ENCODE data around the gene DNM3. TPM values are rescaled to one million over a fixed set of nuclear protein-coding genes. Genes with fewer than 3 reads are reported as not detected.
A peak's percentile ranks its signal among the peaks of the same experiment; 100 is the strongest.

The DNM3 gene
- total and polyA plus RNA-seq, 10 of the 15 experiments (the other 5 are each of a cell fraction or from before 2014, with no cell fraction given): 0.03 to 1.5 (median 0.08) TPM; not detected in 3

DNA sequence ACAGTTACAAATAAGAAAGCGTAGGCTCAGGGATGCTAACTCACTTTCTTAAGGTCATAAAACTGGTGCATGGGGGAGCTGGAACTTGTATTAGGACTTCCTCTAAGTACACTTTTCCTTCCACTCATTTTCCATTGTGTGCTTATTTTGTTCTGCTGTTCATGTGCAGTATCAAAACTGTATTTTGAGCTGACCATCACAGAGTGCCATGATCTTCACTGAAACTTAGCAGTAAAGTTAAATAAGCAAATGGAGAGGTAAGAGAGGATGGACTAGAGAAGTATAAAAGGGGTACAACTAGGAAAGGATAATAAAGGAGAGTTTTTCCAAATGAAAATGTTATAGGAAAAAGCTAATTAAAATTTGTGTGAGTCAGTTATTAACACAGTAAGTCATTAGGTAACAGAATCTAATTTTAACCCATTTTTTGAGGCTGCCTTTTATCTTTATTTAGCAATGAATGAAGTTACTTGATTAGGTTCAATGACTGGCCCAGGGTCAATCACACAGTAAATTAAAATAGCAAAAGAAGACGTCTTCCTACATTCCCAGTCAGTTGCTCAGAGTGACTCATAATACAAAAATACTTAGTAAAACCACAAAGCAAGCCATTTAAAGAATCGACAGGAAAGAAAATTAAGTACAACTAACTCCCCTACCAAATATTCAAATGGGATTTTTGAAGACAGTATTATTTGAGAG is 413.4 kb downstream of the DNM3 start:
- in situ Hi-C loops (cut with MboI): no loop called here
- 32% methylated on average over 3 of the region's 3 CpGs for WGBS (ENCODE audit: insufficient coverage, insufficient replicate concordance, low lambda C conversion rate, missing lambda C conversion rate)

More for the DNA sequence above, 413.4 kb downstream of the DNM3 start:
- FAIRE-seq (peak; percentile 47), DNase-seq (ENCODE audit: low read depth, low spot score) (no peak), ATAC-seq (peak; percentile 51)
- Histone ChIP-seq H3K4me1 (ENCODE audit: control insufficient read depth, insufficient read depth, low read length) (peaks cover 8% of the 10 kb centered on the region; the same call in 1 of the 2 replicates), H4K20me1 (ENCODE audit: control insufficient read depth, insufficient read depth) (no peaks in the 10 kb centered on the region), H3K27me3 (replicated peaks in 1 of 2; ENCODE audit: control insufficient read depth in 2 of 2, insufficient read depth in 2 of 2, low read length in 1 of 2) (no peaks in the 10 kb centered on the region), H3K79me2 (ENCODE audit: control insufficient read depth, insufficient read depth, low read length) (no peaks in the 10 kb centered on the region), H3K27ac (ENCODE audit: control insufficient read depth, insufficient read depth) (no peak overlapping the region), H3K9me3 (replicated peaks; ENCODE audit: control insufficient read depth, insufficient read depth, low read length) (no peaks in the 10 kb centered on the region; the same call in 2 of the 3 replicates), H3K4me2 (ENCODE audit: control insufficient read depth, insufficient read depth) (no peak overlapping the region), H3K9ac (ENCODE audit: control insufficient read depth, insufficient read depth, low read length) (no peak overlapping the region), H3K4me3 (no peak overlapping the region), H2AFZ (ENCODE audit: control insufficient read depth, low read depth, low read length) (peak overlapping the region; percentile 46; the same call in 1 of the 2 replicates), H3K36me3 (ENCODE audit: control insufficient read depth in 2 of 2, insufficient read depth in 2 of 2, low read length in 1 of 2) (no peaks in the 10 kb centered on the region)
- ChIA-PET CTCF (interaction anchor here (0.6 to 0.7 kb wide), 2 partner anchors 88 to 252 kb away, joined by 3 read pairs; no protein-coding TSS in a partner anchor), POLR2A (interaction anchor here (0.6 to 0.9 kb wide), 3 partner anchors 15 to 126 kb away, joined by 3 to 5 read pairs (median 4); no protein-coding TSS in a partner anchor), SMC1A (ENCODE audit: uncharacterized antibody, unreplicated experiment) (interaction anchor here (0.8 to 2.5 kb wide), 13 partner anchors 9 to 108 kb away, joined by 3 to 11 read pairs (median 4); no protein-coding TSS in a partner anchor), RAD21 (ENCODE audit: unreplicated experiment) (interaction anchor here (0.5 to 1.6 kb wide), 8 partner anchors 35 to 144 kb away, joined by 3 to 4 read pairs (median 3); no protein-coding TSS in a partner anchor)
- intact Hi-C loops (cut with micrococcal nuclease; ENCODE audit: unreplicated experiment): loop anchor here (5.0 kb wide), 1 partner anchor 67 kb away; no protein-coding TSS in a partner anchor
- no TSS peak for BruUV-seq (replicated peaks)
- TF ChIP-seq MEF2B (IDR thresholded peaks at IDR 0.05; ENCODE audit: partially characterized antibody, poor library complexity, severe bottlenecking): peak; percentile 11
- no peak for TF ChIP-seq NKRF (conservative IDR thresholded peaks at IDR 0.05)
- TF ChIP-seq, protein P1, sequence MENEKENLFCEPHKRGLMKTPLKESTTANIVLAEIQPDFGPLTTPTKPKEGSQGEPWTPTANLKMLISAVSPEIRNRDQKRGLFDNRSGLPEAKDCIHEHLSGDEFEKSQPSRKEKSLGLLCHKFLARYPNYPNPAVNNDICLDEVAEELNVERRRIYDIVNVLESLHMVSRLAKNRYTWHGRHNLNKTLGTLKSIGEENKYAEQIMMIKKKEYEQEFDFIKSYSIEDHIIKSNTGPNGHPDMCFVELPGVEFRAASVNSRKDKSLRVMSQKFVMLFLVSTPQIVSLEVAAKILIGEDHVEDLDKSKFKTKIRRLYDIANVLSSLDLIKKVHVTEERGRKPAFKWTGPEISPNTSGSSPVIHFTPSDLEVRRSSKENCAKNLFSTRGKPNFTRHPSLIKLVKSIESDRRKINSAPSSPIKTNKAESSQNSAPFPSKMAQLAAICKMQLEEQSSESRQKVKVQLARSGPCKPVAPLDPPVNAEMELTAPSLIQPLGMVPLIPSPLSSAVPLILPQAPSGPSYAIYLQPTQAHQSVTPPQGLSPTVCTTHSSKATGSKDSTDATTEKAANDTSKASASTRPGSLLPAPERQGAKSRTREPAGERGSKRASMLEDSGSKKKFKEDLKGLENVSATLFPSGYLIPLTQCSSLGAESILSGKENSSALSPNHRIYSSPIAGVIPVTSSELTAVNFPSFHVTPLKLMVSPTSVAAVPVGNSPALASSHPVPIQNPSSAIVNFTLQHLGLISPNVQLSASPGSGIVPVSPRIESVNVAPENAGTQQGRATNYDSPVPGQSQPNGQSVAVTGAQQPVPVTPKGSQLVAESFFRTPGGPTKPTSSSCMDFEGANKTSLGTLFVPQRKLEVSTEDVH (IDR thresholded peaks at IDR 0.05; ENCODE audit: low read depth, partially characterized antibody): no peak
- TF ChIP-seq, protein P2, sequence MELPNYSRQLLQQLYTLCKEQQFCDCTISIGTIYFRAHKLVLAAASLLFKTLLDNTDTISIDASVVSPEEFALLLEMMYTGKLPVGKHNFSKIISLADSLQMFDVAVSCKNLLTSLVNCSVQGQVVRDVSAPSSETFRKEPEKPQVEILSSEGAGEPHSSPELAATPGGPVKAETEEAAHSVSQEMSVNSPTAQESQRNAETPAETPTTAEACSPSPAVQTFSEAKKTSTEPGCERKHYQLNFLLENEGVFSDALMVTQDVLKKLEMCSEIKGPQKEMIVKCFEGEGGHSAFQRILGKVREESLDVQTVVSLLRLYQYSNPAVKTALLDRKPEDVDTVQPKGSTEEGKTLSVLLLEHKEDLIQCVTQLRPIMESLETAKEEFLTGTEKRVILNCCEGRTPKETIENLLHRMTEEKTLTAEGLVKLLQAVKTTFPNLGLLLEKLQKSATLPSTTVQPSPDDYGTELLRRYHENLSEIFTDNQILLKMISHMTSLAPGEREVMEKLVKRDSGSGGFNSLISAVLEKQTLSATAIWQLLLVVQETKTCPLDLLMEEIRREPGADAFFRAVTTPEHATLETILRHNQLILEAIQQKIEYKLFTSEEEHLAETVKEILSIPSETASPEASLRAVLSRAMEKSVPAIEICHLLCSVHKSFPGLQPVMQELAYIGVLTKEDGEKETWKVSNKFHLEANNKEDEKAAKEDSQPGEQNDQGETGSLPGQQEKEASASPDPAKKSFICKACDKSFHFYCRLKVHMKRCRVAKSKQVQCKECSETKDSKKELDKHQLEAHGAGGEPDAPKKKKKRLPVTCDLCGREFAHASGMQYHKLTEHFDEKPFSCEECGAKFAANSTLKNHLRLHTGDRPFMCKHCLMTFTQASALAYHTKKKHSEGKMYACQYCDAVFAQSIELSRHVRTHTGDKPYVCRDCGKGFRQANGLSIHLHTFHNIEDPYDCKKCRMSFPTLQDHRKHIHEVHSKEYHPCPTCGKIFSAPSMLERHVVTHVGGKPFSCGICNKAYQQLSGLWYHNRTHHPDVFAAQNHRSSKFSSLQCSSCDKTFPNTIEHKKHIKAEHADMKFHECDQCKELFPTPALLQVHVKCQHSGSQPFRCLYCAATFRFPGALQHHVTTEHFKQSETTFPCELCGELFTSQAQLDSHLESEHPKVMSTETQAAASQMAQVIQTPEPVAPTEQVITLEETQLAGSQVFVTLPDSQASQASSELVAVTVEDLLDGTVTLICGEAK (IDR thresholded peaks at IDR 0.05; ENCODE audit: borderline replicate concordance): no peak

Measured in GM12878 (cell line).